Ovary (tissue), 3 donors: Measurements from ENCODE around the gene CARD9.

Experiments used
- EP300 ChIP-seq: sonication (generic); formaldehyde crosslinking; IDR thresholded peaks from one replicate; pipeline ENCODE4 v1.6.1; 2017; ENCODE audit warnings: antibody characterized with exemption
- POLR2A ChIP-seq: fragments of 450-650 bp; IDR thresholded peaks from one replicate; pipeline ENCODE4 v1.6.1; 2017; ENCODE audit warnings: antibody characterized with exemption, mild to moderate bottlenecking, moderate library complexity
- TF ChIP-seq, protein P1 (sequence below), 3 donors: fragments of 450-650 bp in 2 of 3; fragments of 200-600 bp in 1 of 3; IDR thresholded peaks; one replicate each; pipeline versions ENCODE4 v1.5.1 to v1.8.0; 2016 to 2022; ENCODE audit warnings: antibody characterized with exemption in 3 of 3, mild to moderate bottlenecking in 1 of 3
- donor health status: DM: no; HTN: no; CAD: no.

GRCh38 chr9:136316271-136316751, 57.2 kb downstream of the CARD9 start:
- TF ChIP-seq, protein P1, sequence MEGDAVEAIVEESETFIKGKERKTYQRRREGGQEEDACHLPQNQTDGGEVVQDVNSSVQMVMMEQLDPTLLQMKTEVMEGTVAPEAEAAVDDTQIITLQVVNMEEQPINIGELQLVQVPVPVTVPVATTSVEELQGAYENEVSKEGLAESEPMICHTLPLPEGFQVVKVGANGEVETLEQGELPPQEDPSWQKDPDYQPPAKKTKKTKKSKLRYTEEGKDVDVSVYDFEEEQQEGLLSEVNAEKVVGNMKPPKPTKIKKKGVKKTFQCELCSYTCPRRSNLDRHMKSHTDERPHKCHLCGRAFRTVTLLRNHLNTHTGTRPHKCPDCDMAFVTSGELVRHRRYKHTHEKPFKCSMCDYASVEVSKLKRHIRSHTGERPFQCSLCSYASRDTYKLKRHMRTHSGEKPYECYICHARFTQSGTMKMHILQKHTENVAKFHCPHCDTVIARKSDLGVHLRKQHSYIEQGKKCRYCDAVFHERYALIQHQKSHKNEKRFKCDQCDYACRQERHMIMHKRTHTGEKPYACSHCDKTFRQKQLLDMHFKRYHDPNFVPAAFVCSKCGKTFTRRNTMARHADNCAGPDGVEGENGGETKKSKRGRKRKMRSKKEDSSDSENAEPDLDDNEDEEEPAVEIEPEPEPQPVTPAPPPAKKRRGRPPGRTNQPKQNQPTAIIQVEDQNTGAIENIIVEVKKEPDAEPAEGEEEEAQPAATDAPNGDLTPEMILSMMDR (IDR thresholded peaks at IDR 0.05) = no peak
- no peak for TF ChIP-seq EP300
- no peak for TF ChIP-seq POLR2A
